ENCODE data around the gene XPO5.
"Not testable (repeated sequence)": the region's sequence is repeated elsewhere in the genome, so short reads cannot be mapped to it uniquely, and the experiment has no call there.

Gene XPO5

DNA sequence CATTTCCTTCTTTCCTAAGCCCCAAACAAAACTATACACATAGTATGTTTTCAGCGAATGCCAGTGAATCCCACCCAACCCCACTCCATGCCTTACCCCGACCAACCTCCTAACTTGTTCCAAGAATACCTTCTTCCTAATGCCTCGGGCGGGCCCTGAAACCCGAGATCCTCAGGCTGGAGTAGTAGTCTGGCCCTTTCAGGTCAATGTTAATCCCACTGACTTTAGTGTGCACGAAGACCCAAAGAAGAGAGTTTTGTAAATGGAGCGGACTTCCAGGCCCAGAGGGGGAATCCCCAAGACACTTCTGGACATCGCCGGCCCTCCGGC is 59.5 kb downstream of the XPO5 start:
- no peak for DNase-seq

DNA sequence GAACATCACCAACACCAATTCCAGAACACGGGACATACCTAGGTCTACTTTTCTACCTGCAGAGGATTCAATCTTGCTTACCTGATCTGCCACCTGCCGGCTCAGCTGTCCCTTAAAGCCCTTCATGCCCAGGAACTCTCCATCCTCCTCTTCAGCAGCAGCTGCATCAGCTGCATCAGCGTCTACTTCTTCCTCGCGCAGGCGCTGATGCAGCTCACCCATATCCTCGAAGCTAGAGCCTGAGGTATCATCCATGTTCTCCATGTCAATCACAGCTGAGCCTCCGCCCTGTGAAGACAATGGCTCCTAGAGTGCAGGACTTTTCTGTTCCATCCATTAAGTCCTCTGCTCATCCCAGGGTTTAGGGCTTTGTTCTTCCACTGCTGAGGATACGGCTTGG is 60.0 kb downstream of the XPO5 start:
- no peak for DNase-seq

DNA sequence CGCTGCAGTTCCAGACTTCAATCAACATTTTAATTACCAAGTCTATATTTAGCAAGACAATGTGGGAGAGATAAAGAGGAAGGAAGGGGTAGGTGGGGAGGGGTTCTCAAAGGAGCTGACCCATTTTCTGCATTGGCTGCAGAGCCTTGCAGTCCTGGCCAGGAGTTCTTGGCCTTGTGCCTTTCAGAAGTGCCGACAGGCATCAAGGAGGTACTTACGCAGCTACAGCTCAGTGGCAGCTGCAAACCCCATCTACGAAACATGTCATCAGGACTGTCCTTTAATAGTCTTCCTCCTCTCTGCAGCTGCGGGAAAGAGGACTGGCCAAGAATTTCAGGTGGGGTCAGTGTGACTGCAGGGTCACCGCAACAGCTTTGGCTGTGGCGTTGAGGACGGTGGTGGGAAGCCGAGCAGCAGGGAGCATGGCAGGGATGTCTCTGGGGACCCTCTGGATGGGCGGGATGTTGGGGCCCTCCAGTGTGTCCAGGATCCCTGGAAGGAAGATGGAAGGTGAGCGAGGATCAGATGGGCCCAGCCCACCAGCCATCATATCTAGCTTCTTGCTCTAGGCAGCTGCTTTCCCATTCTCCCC is 63.9 kb downstream of the XPO5 start:
- no peak for DNase-seq

DNA sequence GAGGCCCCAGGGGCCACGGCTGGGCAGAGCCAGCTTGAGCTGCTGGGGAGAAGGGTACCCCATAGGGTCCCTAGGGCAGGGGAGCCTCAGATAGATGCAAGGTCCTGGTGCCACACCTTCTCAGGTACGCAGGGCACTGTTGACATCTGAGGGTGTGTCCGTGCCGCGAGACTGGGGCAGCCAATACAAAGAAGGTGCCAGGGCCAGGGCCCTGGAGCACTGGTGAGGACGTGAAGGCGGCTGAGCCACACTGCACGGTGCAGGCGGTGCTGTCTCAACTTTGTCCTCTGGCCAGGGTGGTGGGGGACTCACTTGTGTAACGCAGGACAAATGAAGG is 65.0 kb downstream of the XPO5 start:
- DNase-seq, result no peak

DNA sequence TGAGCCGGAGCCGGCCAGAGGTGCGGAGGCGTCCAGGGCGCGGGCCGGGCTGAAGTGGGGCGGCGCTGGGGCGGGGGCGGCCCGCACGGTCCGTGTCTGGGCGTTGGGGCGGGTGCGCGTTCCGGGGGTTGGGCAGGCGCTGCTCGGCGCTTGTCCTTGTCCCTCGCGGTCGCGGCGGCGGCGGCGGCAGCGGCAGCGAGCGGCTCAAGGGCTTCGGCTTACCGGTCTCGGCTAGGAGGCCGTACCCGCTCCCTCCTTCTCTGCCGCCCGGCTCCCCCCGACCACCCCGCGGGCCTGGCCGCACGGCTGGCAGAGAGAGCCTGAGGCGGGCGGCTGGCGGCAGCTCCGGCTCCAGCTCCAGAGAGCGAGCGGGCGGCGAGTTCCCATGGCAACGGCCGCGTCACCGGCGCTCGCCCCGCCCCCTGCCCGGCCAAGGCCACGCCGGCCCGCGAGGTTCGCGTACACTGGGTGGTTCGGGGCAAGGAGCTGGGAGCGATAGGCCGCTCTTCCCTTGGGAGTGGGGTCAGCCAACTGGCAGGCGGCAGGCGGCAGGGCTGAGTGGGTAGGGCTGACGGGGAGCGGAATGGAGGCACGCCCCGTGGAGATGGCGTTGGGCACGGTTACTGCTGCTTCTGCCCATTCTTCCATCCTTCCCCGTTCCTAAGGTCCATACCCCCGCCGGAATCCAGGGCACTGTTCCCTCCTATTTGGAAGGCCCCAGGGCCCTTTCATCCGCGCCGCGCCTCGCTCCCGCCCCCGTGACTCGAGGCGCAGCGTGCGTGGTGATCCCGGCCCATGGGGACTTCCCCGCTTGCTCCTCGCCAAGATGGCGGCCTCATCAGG is 65.6 kb downstream of the XPO5 start, which contains the start of gene LRRC73:
TSS of gene LRRC73 (minus strand) at position 363 of the 843 bp plus-strand sequence. CDS start 561 bp downstream, outside the sequence.
- DNase-seq, result peak; percentile 74

DNA sequence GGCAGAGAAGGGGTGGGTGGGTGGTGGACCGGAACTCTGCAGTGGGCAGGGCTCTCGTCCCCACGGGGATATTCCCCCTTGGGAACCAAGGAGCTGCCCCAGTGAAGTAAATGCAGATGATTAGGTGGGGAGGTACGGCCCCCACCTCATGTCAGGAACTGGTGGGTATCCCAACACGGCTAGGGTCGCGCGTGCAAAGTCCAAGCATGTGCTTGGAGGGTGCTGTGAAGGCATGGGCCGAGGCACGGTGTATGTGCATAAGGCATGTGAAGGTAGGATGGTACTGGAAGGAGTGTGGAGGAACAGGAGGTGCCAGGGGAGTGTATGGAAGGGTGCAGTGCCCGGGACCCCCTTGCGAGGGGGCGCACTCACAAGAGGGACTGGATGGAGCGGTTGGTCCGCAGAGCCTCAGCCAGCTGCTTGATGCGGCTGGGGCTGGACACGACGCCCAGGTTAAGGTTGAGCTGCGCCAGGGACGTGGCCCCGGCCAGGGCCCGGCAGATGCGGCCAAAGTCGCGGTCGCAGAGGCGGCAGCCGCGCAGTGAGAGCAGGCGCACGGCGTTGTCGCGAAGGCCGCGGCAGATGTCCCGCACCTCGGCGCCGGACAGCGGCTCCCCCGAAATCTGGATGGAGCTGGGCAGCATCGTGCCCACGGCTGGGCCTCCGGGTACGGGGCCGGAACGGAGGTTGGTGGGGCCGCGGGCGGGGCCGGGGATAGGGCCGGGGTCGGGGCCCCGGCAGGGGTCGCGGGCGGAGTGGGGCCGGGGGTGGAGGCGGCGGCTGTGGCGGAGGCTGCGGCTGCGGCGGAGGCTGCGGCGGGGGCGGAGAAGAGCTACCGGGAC is 66.5 kb downstream of the XPO5 start:
- DNase-seq, result no peak

DNA sequence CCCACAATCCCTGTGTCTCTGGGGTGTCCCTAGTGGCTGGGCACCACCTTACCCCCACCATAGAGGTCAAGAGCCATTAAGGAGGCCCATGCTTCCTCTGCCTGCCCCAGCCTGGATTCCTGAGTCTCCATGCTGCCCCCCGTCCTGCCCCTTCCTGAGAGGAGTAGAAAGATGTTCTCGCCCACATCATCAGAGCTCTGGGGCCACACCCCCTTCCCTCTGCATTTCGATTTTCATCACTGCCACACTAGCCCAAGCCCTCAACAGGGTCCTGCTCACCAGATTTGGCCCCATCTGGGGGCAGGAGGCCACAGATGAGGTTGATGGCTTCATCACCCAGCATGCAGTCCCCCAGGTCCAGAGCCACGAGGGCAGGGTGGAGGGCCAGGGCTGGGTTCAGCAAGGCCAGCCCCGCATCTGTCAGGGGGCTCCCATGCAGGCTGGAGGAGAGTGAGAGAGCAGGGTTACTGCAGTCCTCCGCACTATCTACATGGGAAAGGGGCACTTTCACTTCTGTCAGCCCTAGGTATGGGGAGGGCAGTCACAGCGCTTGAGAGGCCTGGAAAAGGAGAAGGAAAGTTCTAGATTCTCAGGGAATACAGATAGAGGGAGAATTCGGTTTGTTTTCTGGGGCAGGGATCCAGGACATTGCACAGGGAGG is 67.2 kb downstream of the XPO5 start:
- no peak for DNase-seq

DNA sequence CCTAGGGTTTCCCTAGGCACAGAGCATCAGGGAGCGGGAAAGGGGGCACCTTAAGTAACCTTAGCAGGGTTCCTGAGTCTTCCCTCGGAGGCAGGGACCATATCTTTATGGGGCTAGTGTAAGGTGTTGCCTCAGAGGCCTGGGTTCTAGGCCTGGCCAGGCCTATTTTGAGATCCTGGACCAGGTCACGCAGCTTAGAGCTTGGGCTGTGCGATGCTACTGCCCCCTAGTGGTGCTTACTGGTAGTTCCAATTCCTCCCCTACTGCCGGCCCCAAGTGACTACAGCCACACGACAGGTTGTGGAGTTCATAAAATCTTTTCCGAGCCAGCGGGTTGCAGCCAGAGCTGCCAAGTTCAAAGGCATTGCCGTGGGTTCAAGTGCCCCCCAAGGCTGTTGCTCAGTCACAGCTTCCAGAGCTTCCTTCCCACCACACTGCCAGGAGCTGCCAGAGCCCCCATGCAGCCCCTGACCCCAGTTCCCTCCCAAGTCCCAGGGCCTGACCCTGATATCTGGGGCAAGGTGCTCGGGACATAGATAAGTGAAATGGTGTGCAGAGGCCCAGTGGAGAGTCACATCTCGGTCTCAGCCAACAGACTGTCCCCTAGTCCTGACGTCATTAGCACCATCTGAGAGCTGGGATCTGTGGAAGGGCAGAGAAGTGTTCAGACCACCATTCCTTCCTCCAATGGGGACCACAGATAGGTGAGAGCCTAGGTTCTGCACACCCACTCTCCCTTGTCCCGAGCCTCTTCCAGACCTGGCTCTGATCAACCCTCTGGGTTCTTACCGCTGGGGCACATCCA is 69.0 kb downstream of the XPO5 start:
- peak; percentile 74 for DNase-seq

DNA sequence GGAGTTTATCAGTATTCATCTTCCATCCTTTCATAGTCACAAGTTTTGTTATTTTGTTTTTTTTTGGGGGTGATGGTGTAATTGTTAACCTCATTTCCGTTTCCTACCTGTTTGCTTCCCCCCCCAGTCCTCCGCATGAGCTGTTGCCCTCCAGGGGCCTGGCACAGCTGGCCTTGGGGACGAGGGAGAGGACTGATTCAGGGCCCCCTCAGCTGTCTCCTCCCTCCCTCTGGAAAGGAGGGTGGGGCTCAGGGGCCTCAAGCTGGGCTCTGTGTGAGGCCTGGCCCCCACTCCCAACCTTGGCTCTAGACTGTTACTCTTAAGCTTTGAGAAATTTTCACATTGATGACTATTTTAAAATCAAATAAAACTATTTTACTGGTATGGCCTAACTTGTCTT is 69.7 kb downstream of the XPO5 start:
- DNase-seq, result no peak

DNA sequence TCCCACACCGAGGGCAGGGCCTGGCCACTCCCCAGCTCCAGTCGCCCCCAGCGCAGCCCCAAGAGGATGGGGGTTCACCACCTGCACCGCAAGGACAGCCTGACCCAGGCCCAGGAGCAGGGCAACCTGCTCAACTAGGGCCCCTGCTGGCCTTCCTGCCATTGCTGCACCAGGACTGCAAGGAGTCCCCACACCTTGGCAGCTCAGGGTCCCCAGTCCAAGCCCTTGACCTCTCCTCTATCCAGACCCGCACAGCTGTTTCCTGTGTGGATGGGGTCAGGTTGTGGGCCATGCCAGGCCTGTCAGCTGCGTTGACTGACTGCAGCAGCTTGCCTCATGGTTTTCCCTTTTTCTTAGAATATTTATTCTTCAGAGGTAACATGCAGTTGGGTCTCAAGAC is 70.1 kb downstream of the XPO5 start:
- no peak for DNase-seq

DNA sequence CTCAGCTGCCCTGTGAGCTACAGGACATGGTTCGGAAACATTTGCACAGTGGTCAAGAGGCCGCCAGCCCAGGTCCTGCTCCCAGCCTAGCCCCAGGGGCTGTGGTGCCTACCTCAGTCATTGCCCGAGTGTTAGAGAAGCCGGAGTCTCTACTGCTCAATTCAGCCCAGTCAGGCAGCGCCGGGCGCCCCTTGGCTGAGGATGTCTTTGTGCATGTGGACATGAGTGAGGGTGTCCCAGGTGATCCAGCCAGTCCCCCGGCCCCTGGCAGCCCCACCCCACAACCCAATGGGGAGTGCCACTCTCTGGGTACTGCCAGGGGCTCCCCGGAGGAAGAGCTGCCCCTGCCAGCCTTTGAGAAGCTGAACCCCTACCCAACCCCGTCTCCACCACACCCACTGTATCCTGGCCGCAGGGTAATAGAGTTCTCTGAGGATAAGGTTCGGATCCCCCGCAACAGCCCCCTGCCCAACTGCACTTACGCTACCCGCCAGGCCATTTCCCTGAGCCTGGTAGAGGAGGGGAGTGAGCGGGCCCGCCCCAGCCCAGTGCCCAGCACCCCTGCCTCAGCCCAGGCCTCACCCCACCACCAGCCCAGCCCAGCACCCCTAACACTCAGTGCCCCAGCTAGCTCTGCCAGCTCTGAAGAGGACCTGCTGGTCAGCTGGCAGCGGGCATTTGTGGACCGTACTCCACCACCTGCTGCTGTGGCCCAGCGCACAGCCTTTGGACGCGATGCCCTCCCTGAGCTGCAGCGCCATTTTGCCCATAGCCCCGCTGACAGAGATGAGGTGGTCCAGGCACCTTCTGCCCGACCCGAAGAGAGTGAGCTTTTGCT is 70.9 kb downstream of the XPO5 start:
- DNase-seq, result no peak

DNA sequence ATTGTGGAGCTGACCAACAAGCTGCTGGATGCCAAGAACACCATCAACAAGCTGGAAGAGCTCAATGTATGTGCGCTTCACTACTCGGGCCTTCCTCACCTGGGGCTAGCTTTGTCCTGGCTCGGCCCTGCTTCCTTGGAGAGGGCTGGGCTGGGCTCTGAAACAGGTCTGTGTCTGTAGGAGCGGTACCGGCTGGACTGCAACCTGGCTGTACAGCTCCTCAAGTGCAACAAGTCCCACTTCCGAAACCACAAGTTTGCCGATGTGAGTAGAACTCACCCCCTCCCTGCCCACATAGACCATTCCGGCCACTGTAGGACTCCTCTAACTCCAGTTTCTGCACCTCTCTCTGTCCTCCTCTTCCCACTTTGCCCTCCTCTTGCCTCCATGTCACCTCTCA is 72.4 kb downstream of the XPO5 start:
- no peak for DNase-seq

DNA sequence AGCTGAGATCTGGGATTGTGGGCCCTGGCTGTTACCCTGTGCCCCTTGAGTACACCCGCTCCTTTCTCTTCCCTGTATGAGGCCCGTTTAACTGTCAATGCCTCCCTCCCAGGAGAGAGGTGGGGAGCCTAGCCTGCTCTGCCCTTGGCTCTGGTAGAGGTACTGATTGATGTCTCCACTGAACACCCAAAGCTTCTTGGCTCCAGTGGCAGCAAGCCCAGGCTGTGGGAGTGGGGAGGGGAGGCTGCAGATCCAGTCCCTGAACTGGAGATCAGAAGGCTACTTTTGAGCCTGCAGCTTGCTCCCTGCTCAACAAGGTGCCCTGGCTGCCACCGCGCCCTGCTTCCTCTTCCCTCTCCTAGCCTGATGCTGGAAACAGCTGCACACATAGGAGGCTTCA is 73.2 kb downstream of the XPO5 start:
- DNase-seq, result no peak

DNA sequence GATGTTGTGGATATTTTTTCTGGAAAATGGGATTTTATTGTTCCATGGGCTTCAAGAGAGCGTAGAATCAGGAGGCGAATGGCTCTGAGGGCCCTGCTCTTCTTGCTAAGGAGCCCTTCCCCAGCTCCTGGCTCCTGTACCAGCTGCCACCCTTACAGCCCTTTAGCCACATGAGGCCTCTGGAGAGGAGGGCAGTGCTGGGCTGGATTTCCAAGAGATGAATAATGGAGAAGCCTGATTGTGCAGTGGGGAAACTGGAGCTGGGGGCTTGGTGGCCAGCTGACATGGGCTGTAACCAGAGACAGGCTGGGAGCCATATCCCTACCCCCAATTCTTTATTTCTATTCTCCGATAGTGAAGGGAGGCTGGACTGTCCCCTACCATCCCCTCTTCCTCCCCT is 74.9 kb downstream of the XPO5 start:
- no peak for DNase-seq

DNA sequence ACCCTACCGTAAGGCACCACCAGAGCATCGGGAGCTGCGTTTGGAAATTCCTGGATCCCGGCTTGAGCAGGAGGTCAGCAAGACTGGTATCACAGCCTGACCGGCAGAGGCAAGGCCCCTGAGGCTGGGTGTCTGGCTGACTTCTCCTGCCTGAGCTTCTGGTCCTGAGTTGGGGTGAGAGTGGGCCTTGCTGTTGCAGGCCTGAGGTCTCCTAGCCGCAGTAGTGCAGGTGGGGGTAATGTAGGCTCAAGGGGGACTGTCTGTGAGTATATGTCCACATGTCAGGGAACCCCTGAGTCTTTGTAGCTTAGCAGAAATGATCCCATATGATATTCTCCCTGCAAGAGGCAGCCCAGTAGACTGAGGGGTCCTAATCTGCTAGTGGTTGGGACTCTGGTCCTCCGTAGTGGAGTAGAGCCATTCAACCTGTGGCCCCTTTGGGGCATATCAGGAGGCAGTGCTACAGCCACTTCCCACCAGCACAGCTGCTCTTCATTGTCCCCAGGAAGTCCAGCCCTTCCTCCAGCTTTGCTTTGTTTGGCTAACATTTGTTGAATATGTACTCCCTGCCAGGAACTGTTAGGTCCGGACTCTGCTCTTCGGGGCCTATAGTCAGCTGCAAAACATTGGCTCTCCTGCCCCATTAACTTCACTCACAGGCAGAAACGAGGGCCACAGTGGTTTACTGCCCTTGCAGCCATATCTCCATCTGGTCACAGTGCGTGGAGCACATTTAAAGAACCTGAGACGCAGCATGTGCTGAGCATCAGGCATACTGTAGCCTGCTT is 76.6 kb downstream of the XPO5 start:
- no peak for DNase-seq

DNA sequence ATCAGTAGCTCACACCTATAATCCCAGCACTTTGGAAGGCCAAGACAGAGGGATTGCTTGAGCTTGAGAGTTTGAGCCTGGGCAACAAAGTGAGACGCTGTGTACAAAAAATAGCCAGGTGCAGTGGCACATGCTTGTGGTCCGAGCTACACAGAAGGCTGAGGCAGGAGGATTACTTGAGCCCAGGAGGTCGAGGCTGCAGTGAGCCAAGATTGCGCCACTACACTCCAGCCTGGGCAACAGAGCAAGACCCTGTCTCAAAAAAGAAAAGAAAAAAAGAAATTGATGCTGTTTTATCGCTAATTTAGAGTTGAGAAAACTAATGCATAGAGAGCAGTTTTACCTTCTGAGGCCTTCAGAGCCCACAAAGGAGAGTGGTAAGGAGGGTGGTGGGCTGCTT is 77.5 kb downstream of the XPO5 start:
- DNase-seq, result not testable (repeated sequence)

DNA sequence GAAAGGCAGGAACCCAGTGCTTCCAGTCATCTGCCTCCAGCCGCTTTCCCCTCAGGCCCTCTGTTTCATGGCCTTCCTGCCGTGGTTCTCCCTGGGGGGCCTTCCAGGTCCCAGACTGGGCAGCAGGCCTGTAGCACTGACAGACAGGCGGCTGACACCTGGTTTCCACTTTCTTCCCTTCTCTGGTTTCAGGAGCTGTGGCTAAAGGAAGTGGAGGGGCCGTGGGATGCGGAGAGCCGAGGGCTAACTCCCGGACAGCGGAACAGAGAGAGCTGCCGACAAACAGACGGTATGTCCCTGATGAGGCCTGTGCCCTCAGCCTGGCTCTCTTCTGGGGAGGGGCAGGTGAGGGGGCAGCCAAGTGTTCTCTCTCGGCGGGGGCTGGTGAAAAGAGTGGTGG is 78.1 kb downstream of the XPO5 start:
- no peak for DNase-seq

DNA sequence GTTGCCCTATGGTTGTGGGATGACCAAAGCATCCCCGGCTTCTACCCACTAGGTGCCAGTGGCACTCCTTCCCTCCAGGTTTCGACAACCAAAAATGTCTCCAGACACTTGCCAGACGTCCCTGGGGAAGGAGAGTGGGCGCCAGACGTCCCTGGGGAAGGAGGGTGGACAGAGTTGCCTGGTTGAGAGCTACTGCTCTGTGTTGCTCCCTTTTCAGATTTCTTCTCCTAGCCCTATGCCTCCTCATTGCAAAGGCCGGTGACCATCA is 78.8 kb downstream of the XPO5 start:
- no peak for DNase-seq

DNA sequence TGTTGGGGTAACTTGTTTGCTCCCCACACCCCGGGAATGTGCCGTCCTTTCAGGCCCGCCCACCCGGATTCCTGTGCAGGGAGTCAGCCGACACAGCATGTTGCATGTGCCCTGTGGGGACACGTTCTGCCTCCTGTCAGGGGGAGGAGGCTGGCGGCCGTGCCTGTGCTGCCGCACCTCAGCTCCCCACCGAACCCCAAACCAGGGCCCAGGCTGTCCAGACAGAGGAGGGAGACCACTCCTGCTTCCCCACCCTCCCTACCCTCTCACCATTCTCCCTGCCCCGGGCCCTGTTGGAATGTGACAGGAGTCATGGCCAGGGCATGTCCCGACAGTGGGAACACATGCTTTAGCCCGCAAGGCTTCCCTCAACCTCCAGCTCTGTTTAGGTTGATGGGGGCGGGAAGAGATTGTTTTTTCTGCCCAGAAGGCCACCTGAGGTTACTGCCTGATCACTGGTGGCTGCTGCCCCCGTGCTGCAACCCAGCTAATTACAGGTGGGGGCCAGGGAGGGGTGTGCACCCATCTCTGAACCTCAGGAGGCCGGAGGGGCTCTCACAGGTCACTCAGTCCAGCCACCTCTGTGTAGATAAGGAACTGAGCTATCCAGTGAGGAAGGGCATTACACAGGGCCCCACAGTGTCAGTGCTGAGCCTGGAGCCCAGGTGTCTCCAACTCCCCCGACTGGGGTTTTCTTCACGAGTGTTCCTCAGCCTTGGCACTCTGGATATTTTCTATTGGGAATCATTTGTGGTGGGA is 79.3 kb downstream of the XPO5 start:
- no peak for DNase-seq

DNA sequence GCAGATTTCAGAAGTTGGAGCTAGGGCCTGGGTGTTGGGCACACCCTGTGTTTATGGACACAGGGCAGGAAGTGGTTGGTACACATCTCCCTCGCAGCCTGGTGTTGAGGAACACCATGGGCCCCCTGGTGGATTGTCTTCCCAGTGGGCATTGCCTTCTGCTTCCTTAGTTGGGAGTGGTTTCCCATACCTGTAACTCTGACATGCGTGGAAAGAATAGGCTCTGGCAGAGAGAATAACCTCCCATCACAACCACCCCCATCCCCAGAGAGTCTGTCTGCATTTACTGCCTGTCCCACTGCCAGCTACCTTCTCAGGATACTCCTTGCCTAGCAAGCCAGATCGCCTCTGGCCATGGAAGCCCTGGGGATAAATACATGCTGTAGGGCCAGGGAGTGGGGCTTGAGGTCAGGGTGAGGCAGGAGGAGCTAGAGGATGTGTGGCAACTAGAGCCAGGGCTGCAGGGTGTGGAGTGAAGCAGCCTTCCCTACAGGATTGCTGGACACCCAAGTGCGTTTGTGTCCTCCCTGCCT is 80.4 kb downstream of the XPO5 start:
- no peak for DNase-seq
